Right renal pelvis (tissue), 4 donors: Measurements from ENCODE around the gene NUP210. TPM values are rescaled to one million over a fixed set of nuclear protein-coding genes. Genes with fewer than 3 reads are reported as not detected.

Experiments used
- DNase-seq, 4 donors: peaks; one replicate each; pipeline ENCODE4 v3.0.0-alpha.2; 2013; ENCODE audit warnings: low read depth in 4 of 4, low spot score in 3 of 4, missing footprints in 1 of 4
- polyA plus RNA-seq, 4 donors: library from polyadenylated mRNA; unstranded; fragments of 120-200 nt; gene quantifications; one replicate each; pipeline ENCODE4 v1.2.1, GENCODE V29; 2013; ENCODE audit not compliant: insufficient read length in 4 of 4

The NUP210 gene
- polyA plus RNA-seq, 4 donors: 24.5 to 31.5 (median 24.8) TPM

- DNase-seq: no peak
These were observed 120.5 kb downstream of the NUP210 start for GRCh38 chr3:13299531-13300155.

GRCh38 chr3:13296662-13297061 lies 123.5 kb downstream of the NUP210 start:
- DNase-seq: no peak

- no peak for DNase-seq
These were observed 125.4 kb downstream of the NUP210 start for GRCh38 chr3:13294442-13295351.

GRCh38 chr3:13292375-13292774 lies 127.7 kb downstream of the NUP210 start:
- DNase-seq: no peak

GRCh38 chr3:13290941-13291340 lies 129.2 kb downstream of the NUP210 start:
- no peak for DNase-seq

- DNase-seq: no peak
These were observed 130.3 kb downstream of the NUP210 start for GRCh38 chr3:13289771-13290285.

- DNase-seq: no peak
These were observed 131.1 kb downstream of the NUP210 start for GRCh38 chr3:13288732-13289718.

GRCh38 chr3:13287833-13288232 lies 132.3 kb downstream of the NUP210 start:
- DNase-seq: no peak

- no peak for DNase-seq
These were observed 133.2 kb downstream of the NUP210 start for GRCh38 chr3:13286873-13287272.

- no peak for DNase-seq
These were observed 135.0 kb downstream of the NUP210 start for GRCh38 chr3:13285007-13285567.

- no peak for DNase-seq
These were observed 136.3 kb downstream of the NUP210 start for GRCh38 chr3:13283877-13284264.

- DNase-seq: no peak
These were observed 136.9 kb downstream of the NUP210 start for GRCh38 chr3:13282986-13283876.

GRCh38 chr3:13282358-13282985 lies 137.7 kb downstream of the NUP210 start:
- no peak for DNase-seq

GRCh38 chr3:13281507-13282357 lies 138.4 kb downstream of the NUP210 start:
- no peak for DNase-seq

- no peak for DNase-seq
These were observed 139.2 kb downstream of the NUP210 start for GRCh38 chr3:13280811-13281506.

- no peak for DNase-seq
These were observed 139.9 kb downstream of the NUP210 start for GRCh38 chr3:13280122-13280790.

- no peak for DNase-seq
These were observed 140.6 kb downstream of the NUP210 start for GRCh38 chr3:13279532-13279910.
